Prostate gland (tissue), 2 donors: ENCODE data around the gene THSD4. TPM values are rescaled to one million over a fixed set of nuclear protein-coding genes. Genes with fewer than 3 reads are reported as not detected.

Source experiments
- DNase-seq: peaks from one replicate; pipeline ENCODE4 v3.0.0-alpha.2; 2019; ENCODE audit warnings: low spot score
- H3K27ac ChIP-seq, 2 donors: fragments of 200-600 bp; sonication (generic); 2 replicates each; pipeline ENCODE4 v1.5.1; 2017 to 2019
- H3K27me3 ChIP-seq: fragments of 200-600 bp; sonication (generic); replicated peaks from 2 replicates; pipeline ENCODE4 v1.5.1; 2019; ENCODE audit not compliant: insufficient read depth
- H3K36me3 ChIP-seq, 2 donors: fragments of 200-600 bp; sonication (generic); 1 replicate in 1 of 2; 2 replicates in 1 of 2; pipeline versions ENCODE4 v1.5.1 to v1.8.1; 2017 to 2019
- H3K4me1 ChIP-seq: fragments of 200-600 bp; sonication (generic); replicated peaks from 2 replicates; pipeline ENCODE4 v1.5.1; 2019
- H3K4me3 ChIP-seq, 2 donors: fragments of 200-600 bp; sonication (generic); 2 replicates each; pipeline ENCODE4 v1.5.1; 2017 to 2019
- H3K9me3 ChIP-seq: fragments of 200-600 bp; sonication (generic); 2 replicates; pipeline ENCODE4 v1.5.1; 2017
- CTCF ChIP-seq, 4 experiments: fragments of 200-600 bp in 2 of 4; fragments of 450-650 bp in 2 of 4; sonication (generic) in 2 of 4; IDR thresholded peaks; 1 replicate in 3 of 4; 2 replicates in 1 of 4; pipeline ENCODE4 v1.5.1; 2016 to 2019; ENCODE audit warnings: antibody characterized with exemption in 4 of 4, mild to moderate bottlenecking in 2 of 4, moderate library complexity in 2 of 4
- POLR2A ChIP-seq: fragments of 450-650 bp; IDR thresholded peaks from one replicate; pipeline ENCODE4 v1.6.1; 2016; ENCODE audit warnings: antibody characterized with exemption, mild to moderate bottlenecking
- POLR2AphosphoS5 ChIP-seq: sonication (generic); formaldehyde crosslinking; IDR thresholded peaks from one replicate; pipeline ENCODE4 v1.6.1; 2017; ENCODE audit warnings: antibody characterized with exemption
- WGBS: methylation state at CpG from one replicate; pipeline ENCODE4 v1.1.5; 2018; 5-methylcytosine and 5-hydroxymethylcytosine counted together
- intact Hi-C: fragments of 100-400 bp; cut with DNase I; formaldehyde crosslinking; loops from one replicate; pipeline ENCODE4 v1.14.2; 2022
- total RNA-seq, 2 donors: library from RNA; depleted of rRNA; stranded (reverse); fragments of >200 nt; gene quantifications; one replicate each; pipeline ENCODE4 v1.1.0, GENCODE V29; 2016

THSD4 gene
- total RNA-seq, 2 donors from 2014 or later: 84.1 to 223 TPM

- no peaks in the 10 kb centered on the region for H3K36me3 ChIP-seq
- H3K4me1 ChIP-seq: no peaks in the 10 kb centered on the region
- peak overlapping the region in 1 of 2 donors; percentile 14 for H3K27ac ChIP-seq
- WGBS: 44% methylated on average over 3 of the region's 3 CpGs
- TF ChIP-seq CTCF (IDR thresholded peaks at IDR 0.05) (no peak), POLR2A (no peak), POLR2AphosphoS5 (no peak)
- DNase-seq: no peak
- H3K4me3 ChIP-seq: no peak overlapping the region
- no peaks in the 10 kb centered on the region for H3K9me3 ChIP-seq
- intact Hi-C loops: no loop called here
- peaks cover 2% of the 10 kb centered on the region for H3K27me3 ChIP-seq
Observed at GRCh38 chr15:71565631-71566160, 450.4 kb downstream of the THSD4 start.

DNA sequence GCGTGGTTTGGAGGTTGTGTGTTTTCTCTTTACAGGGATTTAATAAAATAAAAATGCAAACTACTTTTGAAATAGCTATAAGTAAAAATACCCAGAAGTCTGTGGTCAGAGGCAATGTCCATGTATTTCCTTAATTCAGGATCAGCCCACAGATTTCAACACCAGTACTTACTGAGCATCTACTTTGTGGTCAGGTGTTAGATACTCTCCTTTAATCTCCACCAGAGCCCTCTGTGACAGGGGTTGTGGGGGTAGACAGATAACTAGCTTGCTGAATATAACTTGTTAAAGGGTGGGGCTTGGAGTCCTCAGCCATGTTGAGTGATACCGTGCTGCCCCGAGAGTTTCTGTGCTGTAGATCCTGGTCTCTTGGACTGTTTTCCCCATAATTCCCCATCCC is 451.0 kb downstream of the THSD4 start:
- no peaks in the 10 kb centered on the region for H3K4me1 ChIP-seq
- intact Hi-C loops: no loop called here
- 99% methylated on average over 3 of the region's 3 CpGs for WGBS
- no peak for DNase-seq
- no peak overlapping the region for H3K4me3 ChIP-seq
- peaks cover under 1% of the 10 kb centered on the region for H3K27me3 ChIP-seq
- no peaks in the 10 kb centered on the region for H3K36me3 ChIP-seq
- no peaks in the 10 kb centered on the region for H3K9me3 ChIP-seq
- TF ChIP-seq POLR2AphosphoS5 (no peak), CTCF (IDR thresholded peaks at IDR 0.05) (no peak), POLR2A (no peak)
- H3K27ac ChIP-seq: peak overlapping the region in 1 of 2 donors; percentile 14

GRCh38 chr15:71567173-71567572 is 451.9 kb downstream of the THSD4 start:
- DNase-seq: no peak
- Histone ChIP-seq H3K27me3 (no peaks in the 10 kb centered on the region), H3K27ac (no peak overlapping the region), H3K4me3 (no peak overlapping the region), H3K36me3 (no peaks in the 10 kb centered on the region), H3K9me3 (no peaks in the 10 kb centered on the region), H3K4me1 (no peaks in the 10 kb centered on the region)
- 71% methylated on average over 3 of the region's 3 CpGs for WGBS
- intact Hi-C loops: no loop called here
- TF ChIP-seq POLR2AphosphoS5 (no peak), POLR2A (no peak), CTCF (IDR thresholded peaks at IDR 0.05) (no peak)

DNA sequence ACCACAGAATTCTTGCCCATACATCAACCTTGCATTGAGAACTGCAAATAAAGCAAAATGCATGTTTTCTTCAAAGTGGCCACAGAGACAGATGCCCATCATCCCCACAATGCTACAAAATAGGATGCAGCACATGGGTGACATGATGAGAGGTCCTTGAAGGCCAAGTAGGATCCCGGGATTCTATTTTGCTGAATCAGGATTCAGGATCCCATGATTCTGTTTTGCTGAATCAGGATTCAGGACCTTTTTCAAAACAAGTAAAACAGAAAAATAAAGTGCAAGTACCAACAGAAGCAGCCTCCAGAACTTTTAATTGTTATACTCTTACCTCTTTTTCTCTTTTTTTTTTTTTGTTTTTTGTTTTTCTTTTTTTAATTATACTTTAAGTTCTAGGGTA is 453.0 kb downstream of the THSD4 start:
- no peaks in the 10 kb centered on the region for H3K4me1 ChIP-seq
- H3K36me3 ChIP-seq: no peaks in the 10 kb centered on the region
- H3K27me3 ChIP-seq: no peaks in the 10 kb centered on the region
- no peak overlapping the region for H3K27ac ChIP-seq
- no peak overlapping the region for H3K4me3 ChIP-seq
- no peak for DNase-seq
- intact Hi-C loops: no loop called here
- TF ChIP-seq POLR2A (no peak), POLR2AphosphoS5 (no peak), CTCF (IDR thresholded peaks at IDR 0.05) (no peak)
- whole genome bisulfite sequencing: 85% methylated on average over 1 of the region's 1 CpG
- no peaks in the 10 kb centered on the region for H3K9me3 ChIP-seq

DNA sequence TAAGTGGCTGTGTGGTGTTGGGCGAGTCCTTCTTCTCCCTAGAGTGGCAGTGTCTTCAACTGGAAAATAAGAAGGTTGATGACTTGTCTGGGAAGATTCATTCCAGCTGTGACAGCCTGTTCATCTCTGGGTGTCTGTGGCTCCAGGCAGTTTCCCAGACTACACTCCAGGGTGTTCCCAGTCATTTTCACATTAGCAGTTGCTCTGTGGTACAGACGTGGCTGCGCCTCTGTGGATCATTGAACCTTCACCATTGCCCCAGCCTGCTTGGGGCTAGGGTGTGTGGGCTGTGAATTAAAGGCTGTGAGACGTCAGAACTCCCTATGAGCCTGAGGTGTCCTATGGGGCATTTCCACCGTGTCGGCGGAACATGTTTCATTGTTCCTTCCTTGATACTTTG is 455.5 kb downstream of the THSD4 start:
- Histone ChIP-seq H3K4me3 (no peak overlapping the region), H3K4me1 (no peaks in the 10 kb centered on the region), H3K9me3 (no peaks in the 10 kb centered on the region), H3K36me3 (no peaks in the 10 kb centered on the region), H3K27me3 (no peaks in the 10 kb centered on the region), H3K27ac (no peak overlapping the region)
- no peak for DNase-seq
- TF ChIP-seq POLR2A (no peak), POLR2AphosphoS5 (no peak)
- intact Hi-C loops: no loop called here
- WGBS: 95% methylated on average over 7 of the region's 7 CpGs
